ENCODE results near the gene CPZ.
"Not testable (repeated sequence)": the region's sequence is repeated elsewhere in the genome, so short reads cannot be mapped to it uniquely, and the experiment has no call there.

Gene CPZ

GRCh38 chr4:8557151-8558076 lies 35.2 kb upstream of the CPZ start:
- DNase-seq (ENCODE audit: low read depth), result no peak

- no peak for DNase-seq (ENCODE audit: low read depth)
Observed at GRCh38 chr4:8558080-8558960, 34.2 kb upstream of the CPZ start.

- DNase-seq (ENCODE audit: low read depth), result no peak
Observed at GRCh38 chr4:8559011-8559410, 33.6 kb upstream of the CPZ start.

GRCh38 chr4:8559524-8560264 lies 32.9 kb upstream of the CPZ start:
- DNase-seq (ENCODE audit: low read depth), result no peak

GRCh38 chr4:8560265-8561047 lies 32.1 kb upstream of the CPZ start:
- DNase-seq (ENCODE audit: low read depth), result no peak

- no peak for DNase-seq (ENCODE audit: low read depth)
Observed at GRCh38 chr4:8564595-8564994, 28.0 kb upstream of the CPZ start.

GRCh38 chr4:8568068-8568668 lies 24.4 kb upstream of the CPZ start:
- no peak for DNase-seq (ENCODE audit: low read depth)

- DNase-seq (ENCODE audit: low read depth), result no peak
Observed at GRCh38 chr4:8570201-8570600, 22.4 kb upstream of the CPZ start.

GRCh38 chr4:8571702-8572685 lies 20.6 kb upstream of the CPZ start:
- no peak for DNase-seq (ENCODE audit: low read depth)

GRCh38 chr4:8573266-8573665 lies 19.3 kb upstream of the CPZ start:
- DNase-seq (ENCODE audit: low read depth), result no peak

- DNase-seq (ENCODE audit: low read depth), result no peak
Observed at GRCh38 chr4:8574796-8575370, 17.7 kb upstream of the CPZ start.

- no peak for DNase-seq (ENCODE audit: low read depth)
Observed at GRCh38 chr4:8575457-8575856, 17.1 kb upstream of the CPZ start.

- not testable (repeated sequence) for DNase-seq (ENCODE audit: low read depth)
Observed at GRCh38 chr4:8576591-8576990, 16.0 kb upstream of the CPZ start.

- no peak for DNase-seq (ENCODE audit: low read depth)
Observed at GRCh38 chr4:8577046-8577445, 15.5 kb upstream of the CPZ start.

GRCh38 chr4:8577972-8578371 lies 14.6 kb upstream of the CPZ start:
- DNase-seq (ENCODE audit: low read depth), result no peak

- DNase-seq (ENCODE audit: low read depth), result no peak
Observed at GRCh38 chr4:8578717-8579116, 13.8 kb upstream of the CPZ start.

GRCh38 chr4:8579526-8580320 lies 12.8 kb upstream of the CPZ start:
- DNase-seq (ENCODE audit: low read depth), result no peak

- DNase-seq (ENCODE audit: low read depth), result no peak
Observed at GRCh38 chr4:8580321-8581093, 12.1 kb upstream of the CPZ start, which contains the start of gene GPR78. Gene GPR78 (plus strand): TSS chr4:8580392. CDS start chr4:8580983, 591 bp downstream.
